Adrenal gland (tissue), 12 donors: ENCODE measurements around the gene SACS. TPM values are rescaled to one million over a fixed set of nuclear protein-coding genes. Genes with fewer than 3 reads are reported as not detected.

Source experiments
- DNase-seq, 7 donors: peaks; one replicate each; pipeline ENCODE4 v3.0.0-alpha.2; 2019 to 2020
- H3K27ac ChIP-seq, 5 donors: fragments of 200-600 bp; sonication (generic) in 4 of 5; 1 replicate in 3 of 5; 2 replicates in 2 of 5; pipeline versions ENCODE4 v1.5.1 to v1.8.0; 2016 to 2020; ENCODE audit warnings: mild to moderate bottlenecking in 1 of 5
- H3K27me3 ChIP-seq: fragments of 200-600 bp; 2 replicates; pipeline ENCODE4 v1.8.0; 2021
- H3K36me3 ChIP-seq, 2 donors: fragments of 200-600 bp; replicated peaks in 1 of 2; 1 replicate in 1 of 2; 2 replicates in 1 of 2; pipeline versions ENCODE4 v1.5.1 to v1.8.0; 2018 to 2022
- H3K4me1 ChIP-seq, 2 donors: fragments of 200-600 bp; replicated peaks in 1 of 2; 1 replicate in 1 of 2; 2 replicates in 1 of 2; pipeline versions ENCODE4 v1.5.1 to v1.8.0; 2018 to 2021
- H3K4me3 ChIP-seq, 4 donors: fragments of 200-600 bp; sonication (generic) in 3 of 4; one replicate each; pipeline ENCODE4 v1.5.1; 2016 to 2018
- H3K9me3 ChIP-seq, 3 donors: fragments of 200-600 bp; sonication (generic) in 1 of 3; replicated peaks in 1 of 3; 1 replicate in 2 of 3; 2 replicates in 1 of 3; pipeline versions ENCODE4 v1.5.1 to v1.8.0; 2016 to 2021
- POLR2A ChIP-seq, 2 donors: fragments of 450-650 bp; IDR thresholded peaks; one replicate each; pipeline ENCODE4 v1.6.1; 2017; ENCODE audit warnings: antibody characterized with exemption in 2 of 2, mild to moderate bottlenecking in 2 of 2, moderate library complexity in 1 of 2
- WGBS, 4 donors: extraction: QIAGEN DNeasy Blood & Tissue Kit in 2 of 4; methylation state at CpG; one replicate each; pipeline versions ENCODE4 v1.1.5 to v1.1.7; 2013 to 2017; 5-methylcytosine and 5-hydroxymethylcytosine counted together
- intact Hi-C, 2 donors: fragments of 100-400 bp; cut with DNase I; formaldehyde crosslinking; loops; one replicate each; pipeline versions ENCODE4 v1.14.1 to v1.15.0; 2022 to 2023
- polyA plus RNA-seq, 3 donors: library from polyadenylated mRNA; stranded (reverse); fragments of 200-250 nt in 2 of 3; fragments of 350-450 nt in 1 of 3; fragmentation: Illumina TruSeq in 1 of 3; extraction: RNeasy Lipid Tissue Mini Kit (QIAGEN cat#74804) in 1 of 3; gene quantifications; one replicate each; pipeline ENCODE4 v1.2.3, GENCODE V29; 2013 to 2014
- total RNA-seq, 9 donors: library from RNA; depleted of rRNA in 4 of 9; stranded (reverse); fragments of >200 nt in 4 of 9; fragments of 120-200 nt in 1 of 9; fragmentation: NEBNext Ultra II Directional in 1 of 9; extraction: Animal tissue kit (Norgen Biotek cat#: 25700) in 1 of 9; gene quantifications; one replicate each; pipeline versions ENCODE4 v1.1.0 to v1.2.4, GENCODE V29; 2013 to 2023
- TF ChIP-seq, protein P1 (sequence below), 6 experiments: fragments of 450-650 bp in 4 of 6; fragments of 200-600 bp in 2 of 6; sonication (generic) in 1 of 6; IDR thresholded peaks; 1 replicate in 5 of 6; 2 replicates in 1 of 6; pipeline versions ENCODE4 v1.5.1 to v1.8.0; 2016 to 2021; ENCODE audit warnings: antibody characterized with exemption in 6 of 6, mild to moderate bottlenecking in 2 of 6, moderate library complexity in 1 of 6
- donor health status: healthy with polysubstance abuse.
- donor health status: Bipolar disorder and iron deficiency.
- donor health status: DM: yes; HTN: yes; CAD: no.
- donor health status: DM: no; HTN: no; CAD: no.
- donor health status: DM: no; HTN: no; CAD: no.
- donor health status: DM: yes; HTN: yes; CAD: no.

The SACS gene
- total and polyA plus RNA-seq, 12 donors: 5.6 to 41.6 (median 7.5) TPM

DNA sequence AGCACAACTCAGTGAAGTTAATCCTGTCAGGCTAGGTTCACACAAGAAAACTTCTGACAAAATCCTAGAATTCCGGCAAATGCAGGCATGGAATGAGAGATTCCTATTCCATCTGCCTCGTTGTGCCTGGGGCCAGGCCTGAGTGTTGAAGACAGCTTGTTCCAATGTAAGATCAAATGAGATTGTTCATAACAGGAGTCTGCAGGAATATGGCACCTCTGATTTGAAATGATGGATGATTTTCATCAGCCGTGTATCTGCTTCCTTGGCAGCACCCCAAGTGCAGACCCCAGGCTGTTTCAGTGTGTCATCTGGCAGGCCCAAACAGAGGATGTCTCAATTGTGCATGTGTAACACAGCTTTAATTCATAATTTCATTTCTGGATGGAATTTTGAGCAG, 35.3 kb upstream of the SACS start:
- intact Hi-C loops: loop anchor here (5.0 kb wide), 2 partner anchors 398 to 403 kb away; no protein-coding TSS in a partner anchor
- H3K27me3 ChIP-seq: no peaks in the 10 kb centered on the region
- DNase-seq: no peak

DNA sequence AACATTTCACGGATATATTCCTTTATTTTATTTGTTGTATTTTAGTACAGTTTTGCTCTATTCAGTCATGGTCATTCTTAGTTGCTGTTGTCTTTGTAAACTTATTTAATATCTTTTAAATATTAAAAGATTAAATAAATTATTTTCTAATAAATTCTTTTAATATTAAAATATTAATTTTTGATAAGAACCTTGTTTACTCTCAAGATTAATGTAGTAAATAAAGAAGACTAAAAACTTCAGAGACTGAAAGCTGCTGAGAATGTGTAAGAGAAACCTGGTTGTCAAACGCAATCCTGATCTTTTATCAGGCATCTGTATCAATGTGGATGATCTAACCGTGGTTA, 34.4 kb upstream of the SACS start:
- 61 to 87% (median 74%) methylated on average over 3 of the region's 3 CpGs for WGBS, 4 donors
- intact Hi-C loops: loop anchor here (5.0 kb wide), 2 partner anchors 399 to 404 kb away; no protein-coding TSS in a partner anchor
- Histone ChIP-seq H3K27ac (no peak overlapping the region), H3K4me1 (peaks cover 7 to 14% of the 10 kb centered on the region in 2 donors), H3K9me3 (no peaks in the 10 kb centered on the region), H3K36me3 (no peaks in the 10 kb centered on the region), H3K27me3 (no peaks in the 10 kb centered on the region), H3K4me3 (no peak overlapping the region)
- TF ChIP-seq POLR2A (IDR thresholded peaks at IDR 0.05): no peak
- TF ChIP-seq, protein P1, sequence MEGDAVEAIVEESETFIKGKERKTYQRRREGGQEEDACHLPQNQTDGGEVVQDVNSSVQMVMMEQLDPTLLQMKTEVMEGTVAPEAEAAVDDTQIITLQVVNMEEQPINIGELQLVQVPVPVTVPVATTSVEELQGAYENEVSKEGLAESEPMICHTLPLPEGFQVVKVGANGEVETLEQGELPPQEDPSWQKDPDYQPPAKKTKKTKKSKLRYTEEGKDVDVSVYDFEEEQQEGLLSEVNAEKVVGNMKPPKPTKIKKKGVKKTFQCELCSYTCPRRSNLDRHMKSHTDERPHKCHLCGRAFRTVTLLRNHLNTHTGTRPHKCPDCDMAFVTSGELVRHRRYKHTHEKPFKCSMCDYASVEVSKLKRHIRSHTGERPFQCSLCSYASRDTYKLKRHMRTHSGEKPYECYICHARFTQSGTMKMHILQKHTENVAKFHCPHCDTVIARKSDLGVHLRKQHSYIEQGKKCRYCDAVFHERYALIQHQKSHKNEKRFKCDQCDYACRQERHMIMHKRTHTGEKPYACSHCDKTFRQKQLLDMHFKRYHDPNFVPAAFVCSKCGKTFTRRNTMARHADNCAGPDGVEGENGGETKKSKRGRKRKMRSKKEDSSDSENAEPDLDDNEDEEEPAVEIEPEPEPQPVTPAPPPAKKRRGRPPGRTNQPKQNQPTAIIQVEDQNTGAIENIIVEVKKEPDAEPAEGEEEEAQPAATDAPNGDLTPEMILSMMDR (IDR thresholded peaks at IDR 0.05): no peak
- DNase-seq: no peak

More for the DNA sequence above, 35.3 kb upstream of the SACS start:
- Histone ChIP-seq H3K9me3 (no peaks in the 10 kb centered on the region), H3K27ac (no peak overlapping the region), H3K4me3 (no peak overlapping the region), H3K36me3 (no peaks in the 10 kb centered on the region), H3K4me1 (peaks cover 7 to 14% of the 10 kb centered on the region in 2 donors)
- TF ChIP-seq POLR2A (IDR thresholded peaks at IDR 0.05): no peak
- TF ChIP-seq, protein P1 (IDR thresholded peaks at IDR 0.05): no peak
- 58 to 75% (median 67%) methylated on average over 3 of the region's 3 CpGs for WGBS, 4 donors

DNA sequence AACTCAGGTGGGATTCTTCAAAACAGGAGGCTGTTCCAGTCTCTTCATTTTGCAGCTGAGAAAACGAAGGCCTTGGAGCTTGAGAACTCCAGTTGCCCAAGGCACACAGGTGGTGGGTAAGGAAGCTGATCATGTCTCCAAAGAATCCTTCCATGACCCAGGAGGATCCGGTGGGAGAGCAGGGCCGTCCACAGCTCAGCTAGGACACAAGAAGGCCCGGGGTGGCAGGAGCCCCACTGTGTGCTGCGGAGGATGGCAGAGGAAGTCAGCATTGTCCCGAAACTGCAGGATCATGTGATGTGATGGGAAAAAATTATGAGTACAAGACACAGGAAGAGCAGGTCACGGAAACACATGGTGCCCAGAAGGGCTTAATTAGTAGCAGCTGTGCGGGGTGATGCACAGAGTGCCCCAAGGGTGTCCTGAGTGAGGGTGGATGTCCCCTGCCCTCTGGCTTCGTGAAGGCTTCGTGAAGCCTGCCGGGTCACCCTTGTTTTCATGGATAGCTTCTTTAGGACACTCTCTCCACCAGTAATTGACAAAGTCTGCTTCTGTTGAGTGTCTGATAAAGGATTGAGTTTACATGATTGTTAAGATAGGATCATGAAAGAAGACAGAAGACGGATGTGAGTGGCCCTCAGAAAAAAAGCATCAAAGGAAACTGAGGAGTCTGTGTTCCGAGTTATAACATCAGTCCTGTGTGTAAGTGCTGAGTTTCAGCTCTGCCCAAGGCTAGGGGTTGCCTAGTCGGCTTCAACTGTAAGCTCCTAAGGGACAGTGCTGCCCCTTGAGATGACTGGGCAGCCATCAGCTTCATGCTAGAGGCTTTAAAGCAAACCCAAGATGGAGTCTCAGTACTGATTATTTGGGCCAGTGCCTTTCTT, 33.8 kb upstream of the SACS start:
- no peak overlapping the region for H3K4me3 ChIP-seq
- no peak for TF ChIP-seq POLR2A (IDR thresholded peaks at IDR 0.05)
- TF ChIP-seq, protein P1 (IDR thresholded peaks at IDR 0.05): no peak
- H3K36me3 ChIP-seq: no peaks in the 10 kb centered on the region
- 56 to 61% (median 56%) methylated on average over 13 to 14 of the region's 14 CpGs for WGBS, 4 donors
- H3K9me3 ChIP-seq: no peaks in the 10 kb centered on the region
- DNase-seq: peak in 3 of 7 donors; percentile 7 to 54 (median 17)
- intact Hi-C loops: loop anchor here (5.0 kb wide), 2 partner anchors 400 to 405 kb away; no protein-coding TSS in a partner anchor
- peak overlapping the region in 1 of 5 donors; percentile 82 for H3K27ac ChIP-seq
- H3K4me1 ChIP-seq: peaks cover 7 to 14% of the 10 kb centered on the region in 2 donors
- H3K27me3 ChIP-seq: no peaks in the 10 kb centered on the region

DNA sequence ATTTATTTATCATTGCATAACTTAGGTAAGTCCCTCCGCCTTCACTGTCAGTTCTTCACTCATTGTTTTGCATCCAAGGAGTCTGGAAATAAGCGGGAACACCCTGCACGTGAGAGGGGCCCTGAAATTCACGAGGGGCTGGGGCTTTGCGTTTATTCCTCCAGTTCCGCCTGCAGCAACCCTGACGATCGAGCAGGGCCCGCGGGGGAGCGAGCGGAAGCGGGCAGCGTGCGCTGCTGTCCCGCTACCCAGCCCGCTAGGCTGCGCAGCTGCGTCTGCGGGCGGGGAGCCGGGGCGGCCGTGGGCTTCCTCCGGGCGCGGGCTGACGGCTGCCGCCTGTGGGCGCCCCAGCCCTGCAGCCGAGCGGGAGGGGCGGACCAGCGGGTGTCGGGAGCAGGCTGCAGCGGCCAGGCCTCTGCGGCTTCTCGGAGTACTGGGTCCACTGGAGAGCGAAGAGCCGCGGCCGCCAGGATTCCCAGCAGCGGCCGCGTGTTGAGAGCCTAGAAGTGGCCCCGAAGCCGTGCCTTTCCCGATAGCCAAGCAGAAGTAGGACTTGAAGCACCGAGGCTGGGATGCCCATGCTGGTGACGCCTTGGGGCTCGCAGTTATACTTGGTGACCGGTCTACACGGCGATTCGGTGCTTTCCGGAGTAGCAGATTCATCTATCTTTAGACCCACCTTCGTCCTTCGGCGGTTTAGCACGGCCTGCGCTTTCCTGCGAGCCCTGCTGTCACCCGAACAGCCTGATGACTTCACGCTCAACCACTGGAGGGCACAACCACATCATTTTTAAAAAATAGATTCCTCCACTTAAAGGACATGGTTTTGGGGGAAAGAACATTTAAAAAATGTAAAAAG, 32.9 kb upstream of the SACS start:
- 1 to 6% (median 2%) methylated on average over 11 to 64 of the region's 64 CpGs for WGBS, 4 donors
- peaks cover 7 to 14% of the 10 kb centered on the region in 2 donors for H3K4me1 ChIP-seq

More for the DNA sequence above, 32.9 kb upstream of the SACS start:
- DNase-seq: peak; percentile 66 to 88 (median 76)
- Histone ChIP-seq H3K9me3 (no peaks in the 10 kb centered on the region), H3K27me3 (no peaks in the 10 kb centered on the region), H3K4me3 (peak overlapping the region in 2 of 4 donors; percentile 42 to 49), H3K27ac (peak overlapping the region in 4 of 5 donors; percentile 11 to 82 (median 42)), H3K36me3 (no peaks in the 10 kb centered on the region)
- intact Hi-C loops: loop anchor here (5.0 kb wide), 2 partner anchors 401 to 406 kb away; no protein-coding TSS in a partner anchor
- TF ChIP-seq, protein P1 (IDR thresholded peaks at IDR 0.05): peak; percentile 29 to 86 (median 66)
- TF ChIP-seq POLR2A (IDR thresholded peaks at IDR 0.05): no peak
